ENCODE results near the gene MRPS31. TPM values are rescaled to one million over a fixed set of nuclear protein-coding genes. Genes with fewer than 3 reads are reported as not detected.

The MRPS31 gene
- total RNA-seq: 16.2 and 23.3 TPM in 2 replicates

DNA sequence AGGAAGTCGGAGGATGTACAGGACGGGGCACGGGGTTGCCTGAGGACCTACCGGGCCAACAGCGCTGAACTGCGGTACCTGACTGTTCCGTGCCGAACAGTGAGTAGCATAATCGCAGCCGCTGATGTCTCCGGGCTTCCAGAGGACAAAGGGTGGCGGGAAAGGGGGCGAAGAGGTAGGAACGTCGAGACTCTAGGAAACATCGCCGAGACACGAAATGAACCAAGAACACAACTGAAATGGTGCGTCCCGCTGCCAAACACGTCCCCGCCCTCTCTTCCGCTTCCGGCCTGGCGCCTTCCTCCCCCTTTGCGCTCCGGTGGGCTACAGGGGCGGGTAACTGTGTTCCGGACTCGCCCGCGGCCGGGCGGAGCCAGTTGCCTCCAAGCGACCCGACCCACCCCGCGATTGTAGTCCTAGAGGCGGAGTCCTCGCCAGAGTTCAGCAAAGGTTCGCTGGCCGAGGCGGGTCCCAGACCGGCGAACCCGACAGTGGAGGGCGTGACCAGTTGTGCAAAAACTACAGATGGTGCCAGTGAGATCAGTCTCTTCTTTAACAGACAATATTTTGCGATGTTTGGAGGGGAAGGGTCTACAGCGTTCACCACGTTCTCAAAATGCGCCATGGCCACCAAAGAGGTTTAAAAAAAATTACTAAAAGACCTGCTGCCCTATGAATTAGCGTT is at the start of gene MRPS31:
Gene MRPS31 (minus strand): TSS at position 257 of the 685 bp plus-strand sequence. CDS start 54 bp downstream, at position 203.

DNA sequence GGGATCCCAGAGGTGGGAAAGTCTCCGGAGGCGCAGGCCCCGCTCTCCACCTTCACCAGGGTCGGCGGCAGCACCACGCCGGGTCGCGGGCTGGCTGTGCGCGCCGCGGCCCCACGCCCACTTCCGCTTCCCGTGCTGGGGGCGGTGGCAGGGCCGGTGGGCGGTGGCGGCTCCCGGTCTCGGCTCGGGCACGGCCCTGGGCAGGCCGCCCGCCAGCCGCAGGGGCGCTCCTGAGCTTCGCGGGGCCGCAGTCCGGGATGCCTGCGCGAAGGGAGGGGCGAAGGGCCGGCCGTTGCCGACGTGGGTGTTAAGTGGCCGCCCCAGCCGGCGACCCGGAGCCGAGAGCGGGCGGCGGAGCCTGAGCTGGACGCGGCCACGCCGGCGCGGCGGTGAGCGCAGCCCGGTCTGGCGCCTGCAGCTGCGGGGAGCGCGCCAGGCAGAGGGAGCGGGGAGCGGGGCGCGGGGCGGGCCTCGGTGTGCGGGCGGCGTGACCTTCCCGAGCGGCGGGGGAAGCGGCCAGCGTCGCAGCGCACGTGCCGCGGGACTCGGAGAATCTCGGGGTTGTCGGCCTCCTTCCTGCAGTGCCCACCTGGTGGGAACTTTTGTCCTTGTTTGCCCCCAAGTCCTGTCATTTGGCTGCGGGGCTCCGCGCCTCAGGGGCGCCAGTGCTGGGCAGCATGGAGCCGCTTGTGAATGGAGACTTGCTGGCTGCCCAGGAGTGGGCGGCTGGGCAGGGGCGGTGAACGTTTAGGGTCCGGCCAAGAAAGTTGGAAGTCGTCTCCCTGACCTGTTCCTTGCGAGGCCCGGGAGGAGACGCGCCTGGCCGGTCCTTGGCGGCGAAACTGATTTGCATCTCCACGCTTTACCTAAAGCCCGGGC is 18.5 kb upstream of the MRPS31 start, which contains the start of gene SLC25A15:
Gene SLC25A15 (plus strand): TSS at position 337 of the 879 bp plus-strand sequence. CDS start 3,616 bp downstream, outside the sequence.

Other genes starting within 250 kb of the MRPS31 start
- gene FOXO1, start 104.5 kb downstream of the MRPS31 start, total RNA-seq: 17.5 and 21.6 TPM in 2 replicates
- 23.6 and 30.5 TPM in 2 replicates for gene SLC25A15, start 18.4 kb upstream of the MRPS31 start, total RNA-seq
- gene ELF1, start 248.1 kb upstream of the MRPS31 start, total RNA-seq: 49.4 and 85.0 TPM in 2 replicates